ENCODE measurements around the gene WNT4. TPM values are rescaled to one million over a fixed set of nuclear protein-coding genes. Genes with fewer than 3 reads are reported as not detected.

The WNT4 gene
- total RNA-seq, 2 experiments from 2014 or later: not detected

DNA sequence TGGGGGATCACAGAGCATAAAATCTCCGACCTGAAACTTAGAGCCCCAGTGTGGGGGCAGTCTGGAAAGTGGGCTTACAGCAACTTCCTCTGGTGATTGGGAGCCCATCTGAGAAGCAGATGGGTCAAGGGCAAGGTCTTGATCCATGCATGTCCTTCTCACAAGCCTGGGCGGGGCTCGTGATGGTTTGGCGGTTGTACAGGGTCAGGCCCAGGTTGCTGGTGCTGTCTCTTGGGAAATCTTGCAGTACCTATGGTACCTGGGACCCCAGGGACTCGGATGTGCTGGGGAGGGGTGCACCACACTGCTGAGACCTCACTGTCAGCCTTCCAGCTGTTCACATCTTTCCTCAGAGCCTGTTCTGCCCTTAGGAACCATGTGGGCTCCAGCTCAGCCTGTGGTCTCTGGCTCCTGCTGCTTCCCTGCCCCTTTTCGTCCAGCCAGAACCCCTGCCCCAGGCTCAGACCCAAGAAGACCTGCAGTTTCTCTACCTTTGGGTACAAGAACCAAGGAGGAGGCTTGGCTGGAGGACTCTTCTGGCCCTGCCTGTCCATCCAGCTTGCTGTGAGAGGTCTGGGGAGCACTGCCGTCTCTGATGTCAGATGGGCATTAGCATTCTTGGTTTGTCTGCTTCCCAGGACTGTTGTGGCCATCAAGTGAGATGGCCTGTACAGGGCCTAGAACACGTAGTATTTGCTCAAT, 24.5 kb downstream of the WNT4 start:
- Histone ChIP-seq H3K4me1 (ENCODE audit: insufficient read depth, low read length) (no peaks in the 10 kb centered on the region), H3K27me3 (ENCODE audit: control insufficient read depth in 1 of 2, insufficient read depth in 2 of 2, low read length in 2 of 2) (no peaks in the 10 kb centered on the region), H3K4me3 (ENCODE audit: low read length) (no peak overlapping the region), H3K9me3 (ENCODE audit: control insufficient read depth in 1 of 2, insufficient read depth in 1 of 2, low read length in 2 of 2) (no peaks in the 10 kb centered on the region), H3K36me3 (ENCODE audit: insufficient read depth, low read length) (peaks cover 50% of the 10 kb centered on the region), H3K27ac (ENCODE audit: low read depth in 1 of 2, low read length in 2 of 2) (no peak overlapping the region)
- H3K27me3 Mint-ChIP-seq: no peaks in the 10 kb centered on the region
- no peak overlapping the region for H3K4me3 Mint-ChIP-seq
- H3K9me3 Mint-ChIP-seq: no peaks in the 10 kb centered on the region
- DNase-seq (peak in 1 of 14 experiments; percentile 3), ATAC-seq (ENCODE audit: poor library complexity) (no peak)
- POLR2A ChIA-PET: no interaction called here
- H3K27ac Mint-ChIP-seq: peak overlapping the region; percentile 55
- intact Hi-C loops (cut with DNase I, micrococcal nuclease): no loop called here
- H3K4me1 Mint-ChIP-seq (ENCODE audit: low read depth): peaks cover 23% of the 10 kb centered on the region
- H3K36me3 Mint-ChIP-seq (ENCODE audit: low read depth): peaks cover 34% of the 10 kb centered on the region
- CTCF ChIA-PET: no interaction called here
- TF ChIP-seq, protein P1, sequence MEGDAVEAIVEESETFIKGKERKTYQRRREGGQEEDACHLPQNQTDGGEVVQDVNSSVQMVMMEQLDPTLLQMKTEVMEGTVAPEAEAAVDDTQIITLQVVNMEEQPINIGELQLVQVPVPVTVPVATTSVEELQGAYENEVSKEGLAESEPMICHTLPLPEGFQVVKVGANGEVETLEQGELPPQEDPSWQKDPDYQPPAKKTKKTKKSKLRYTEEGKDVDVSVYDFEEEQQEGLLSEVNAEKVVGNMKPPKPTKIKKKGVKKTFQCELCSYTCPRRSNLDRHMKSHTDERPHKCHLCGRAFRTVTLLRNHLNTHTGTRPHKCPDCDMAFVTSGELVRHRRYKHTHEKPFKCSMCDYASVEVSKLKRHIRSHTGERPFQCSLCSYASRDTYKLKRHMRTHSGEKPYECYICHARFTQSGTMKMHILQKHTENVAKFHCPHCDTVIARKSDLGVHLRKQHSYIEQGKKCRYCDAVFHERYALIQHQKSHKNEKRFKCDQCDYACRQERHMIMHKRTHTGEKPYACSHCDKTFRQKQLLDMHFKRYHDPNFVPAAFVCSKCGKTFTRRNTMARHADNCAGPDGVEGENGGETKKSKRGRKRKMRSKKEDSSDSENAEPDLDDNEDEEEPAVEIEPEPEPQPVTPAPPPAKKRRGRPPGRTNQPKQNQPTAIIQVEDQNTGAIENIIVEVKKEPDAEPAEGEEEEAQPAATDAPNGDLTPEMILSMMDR (IDR thresholded peaks at IDR 0.05): no peak

DNA sequence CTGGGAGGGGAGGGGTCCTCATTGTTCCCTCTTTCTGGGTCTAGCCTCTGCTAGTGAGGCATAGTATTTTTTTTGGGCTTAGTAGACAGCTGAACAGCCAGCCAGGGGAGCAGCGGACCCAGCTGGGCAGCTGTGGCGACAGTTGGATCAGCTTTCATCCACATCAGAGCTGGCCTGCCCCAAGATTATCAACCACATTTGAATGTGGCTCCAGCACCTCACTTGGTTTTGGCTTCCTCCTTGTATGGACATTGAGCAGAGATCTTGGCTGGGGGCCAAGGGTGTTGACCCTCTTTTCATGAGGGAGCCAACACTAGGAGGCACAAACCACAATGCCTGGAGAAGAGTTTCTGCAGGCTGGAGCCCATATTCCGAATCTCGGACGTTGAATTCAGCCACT, 25.0 kb downstream of the WNT4 start:
- Histone ChIP-seq H3K9me3 (ENCODE audit: control insufficient read depth in 1 of 2, insufficient read depth in 1 of 2, low read length in 2 of 2) (no peaks in the 10 kb centered on the region), H3K4me1 (ENCODE audit: insufficient read depth, low read length) (no peaks in the 10 kb centered on the region), H3K27ac (ENCODE audit: low read depth in 1 of 2, low read length in 2 of 2) (no peak overlapping the region), H3K4me3 (ENCODE audit: low read length) (no peak overlapping the region), H3K36me3 (ENCODE audit: insufficient read depth, low read length) (peaks cover 56% of the 10 kb centered on the region), H3K27me3 (ENCODE audit: control insufficient read depth in 1 of 2, insufficient read depth in 2 of 2, low read length in 2 of 2) (no peaks in the 10 kb centered on the region)
- Mint-ChIP-seq H3K27me3 (no peaks in the 10 kb centered on the region), H3K4me3 (no peak overlapping the region), H3K4me1 (ENCODE audit: low read depth) (peaks cover 29% of the 10 kb centered on the region), H3K36me3 (ENCODE audit: low read depth) (peaks cover 40% of the 10 kb centered on the region), H3K9me3 (no peaks in the 10 kb centered on the region), H3K27ac (peak overlapping the region; percentile 20)
- DNase-seq (peak in 2 of 14 experiments; percentile 3 to 16), ATAC-seq (ENCODE audit: poor library complexity) (no peak)
- POLR2A ChIA-PET: no interaction called here
- intact Hi-C loops (cut with DNase I, micrococcal nuclease): no loop called here
- TF ChIP-seq, protein P1 (IDR thresholded peaks at IDR 0.05): no peak
- CTCF ChIA-PET: no interaction called here

DNA sequence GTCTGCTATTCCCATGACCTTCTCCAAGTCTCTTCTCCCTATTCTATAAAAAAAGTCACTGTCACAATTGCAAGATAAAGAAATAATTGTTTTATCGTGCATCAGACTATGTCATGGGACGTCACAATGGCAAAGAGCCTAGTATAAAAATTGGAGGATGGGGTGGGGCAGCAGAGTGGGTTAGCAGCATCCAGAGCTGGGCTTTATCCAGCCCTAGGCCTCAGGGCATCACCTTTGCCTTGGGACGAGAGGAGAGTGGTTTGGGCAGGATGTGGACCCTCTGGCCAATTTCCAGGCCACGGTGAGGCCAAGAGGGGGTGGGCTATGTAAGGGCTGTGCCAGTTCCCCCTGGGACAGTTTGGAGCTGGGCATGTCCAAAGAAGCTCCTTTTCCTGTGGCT, 25.7 kb downstream of the WNT4 start:
- Histone ChIP-seq H3K27ac (ENCODE audit: low read depth in 1 of 2, low read length in 2 of 2) (no peak overlapping the region), H3K36me3 (ENCODE audit: insufficient read depth, low read length) (peaks cover 62% of the 10 kb centered on the region), H3K9me3 (ENCODE audit: control insufficient read depth in 1 of 2, insufficient read depth in 1 of 2, low read length in 2 of 2) (no peaks in the 10 kb centered on the region), H3K4me1 (ENCODE audit: insufficient read depth, low read length) (no peaks in the 10 kb centered on the region), H3K27me3 (ENCODE audit: control insufficient read depth in 1 of 2, insufficient read depth in 2 of 2, low read length in 2 of 2) (no peaks in the 10 kb centered on the region), H3K4me3 (ENCODE audit: low read length) (no peak overlapping the region)
- TF ChIP-seq, protein P1 (IDR thresholded peaks at IDR 0.05): no peak
- H3K27ac Mint-ChIP-seq: peak overlapping the region; percentile 81
- peaks cover 47% of the 10 kb centered on the region for H3K36me3 Mint-ChIP-seq (ENCODE audit: low read depth)
- peaks cover 35% of the 10 kb centered on the region for H3K4me1 Mint-ChIP-seq (ENCODE audit: low read depth)
- H3K9me3 Mint-ChIP-seq: no peaks in the 10 kb centered on the region
- peak in 1 of 14 experiments; percentile 20 for DNase-seq
- no peak overlapping the region for H3K4me3 Mint-ChIP-seq
- no peak for ATAC-seq (ENCODE audit: poor library complexity)
- CTCF ChIA-PET: no interaction called here
- POLR2A ChIA-PET: no interaction called here
- H3K27me3 Mint-ChIP-seq: no peaks in the 10 kb centered on the region
- intact Hi-C loops (cut with DNase I, micrococcal nuclease): no loop called here

All from CD4-positive, alpha-beta T cell (primary cell).